ENCODE data around the gene CDC37L1.

CDC37L1 gene

DNA sequence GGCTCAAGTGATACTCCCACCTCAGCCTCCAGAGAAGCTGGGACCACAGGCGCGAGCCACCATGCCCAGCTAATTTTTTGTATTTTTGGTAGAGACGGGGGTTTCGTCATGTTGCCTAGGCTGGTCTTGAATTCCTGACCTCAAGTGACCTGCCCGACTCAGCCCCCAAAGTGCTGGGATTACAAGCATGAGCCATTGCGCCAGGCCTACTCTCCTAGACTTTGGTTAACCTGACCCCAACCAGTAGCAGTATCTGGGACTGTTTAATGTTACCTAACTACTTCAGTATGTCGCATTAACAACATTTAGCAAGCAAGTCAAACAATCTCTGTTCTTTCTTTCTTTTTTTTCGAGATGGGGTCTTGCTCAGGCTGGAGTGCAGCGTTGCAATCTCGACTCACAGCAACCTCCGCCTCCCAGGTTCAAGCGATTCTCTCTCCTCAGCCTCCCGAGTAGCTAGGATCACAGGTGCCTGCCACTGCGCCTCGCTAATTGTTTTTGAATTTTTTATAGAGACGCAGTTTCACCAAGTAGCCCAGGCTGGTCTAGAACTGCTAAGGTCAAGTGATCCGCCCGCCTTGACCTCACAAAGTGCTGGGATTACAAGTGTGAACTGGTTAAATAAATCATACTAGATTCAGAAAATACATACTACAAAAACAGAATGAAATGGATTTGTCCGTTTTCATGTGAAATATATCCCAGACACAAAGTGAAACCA, 59.7 kb downstream of the CDC37L1 start:
- TF ChIP-seq, protein P1, sequence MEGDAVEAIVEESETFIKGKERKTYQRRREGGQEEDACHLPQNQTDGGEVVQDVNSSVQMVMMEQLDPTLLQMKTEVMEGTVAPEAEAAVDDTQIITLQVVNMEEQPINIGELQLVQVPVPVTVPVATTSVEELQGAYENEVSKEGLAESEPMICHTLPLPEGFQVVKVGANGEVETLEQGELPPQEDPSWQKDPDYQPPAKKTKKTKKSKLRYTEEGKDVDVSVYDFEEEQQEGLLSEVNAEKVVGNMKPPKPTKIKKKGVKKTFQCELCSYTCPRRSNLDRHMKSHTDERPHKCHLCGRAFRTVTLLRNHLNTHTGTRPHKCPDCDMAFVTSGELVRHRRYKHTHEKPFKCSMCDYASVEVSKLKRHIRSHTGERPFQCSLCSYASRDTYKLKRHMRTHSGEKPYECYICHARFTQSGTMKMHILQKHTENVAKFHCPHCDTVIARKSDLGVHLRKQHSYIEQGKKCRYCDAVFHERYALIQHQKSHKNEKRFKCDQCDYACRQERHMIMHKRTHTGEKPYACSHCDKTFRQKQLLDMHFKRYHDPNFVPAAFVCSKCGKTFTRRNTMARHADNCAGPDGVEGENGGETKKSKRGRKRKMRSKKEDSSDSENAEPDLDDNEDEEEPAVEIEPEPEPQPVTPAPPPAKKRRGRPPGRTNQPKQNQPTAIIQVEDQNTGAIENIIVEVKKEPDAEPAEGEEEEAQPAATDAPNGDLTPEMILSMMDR (IDR thresholded peaks at IDR 0.05; ENCODE audit: insufficient read depth, low read depth, low read length, missing control alignments): no peak
- DNase-seq (ENCODE audit: low read depth): no peak
- peak overlapping the region; percentile 78 for H3K4me3 ChIP-seq (ENCODE audit: low read length)

GRCh38 chr9:4739587-4740387, 60.4 kb downstream of the CDC37L1 start:
- peak; percentile 34 for DNase-seq (ENCODE audit: low read depth)
- peak overlapping the region; percentile 78 for H3K4me3 ChIP-seq (ENCODE audit: low read length)

GRCh38 chr9:4740388-4740637, 60.9 kb downstream of the CDC37L1 start:
- no peak for DNase-seq (ENCODE audit: low read depth)
- H3K4me3 ChIP-seq (ENCODE audit: low read length): peak overlapping the region; percentile 78
- TF ChIP-seq, protein P1 (IDR thresholded peaks at IDR 0.05; ENCODE audit: insufficient read depth, low read depth, low read length, missing control alignments): no peak

More at GRCh38 chr9:4739587-4740387, 60.4 kb downstream of the CDC37L1 start:
- TF ChIP-seq, protein P1 (IDR thresholded peaks at IDR 0.05; ENCODE audit: insufficient read depth, low read depth, low read length, missing control alignments): no peak

- TF ChIP-seq, protein P1 (IDR thresholded peaks at IDR 0.05; ENCODE audit: insufficient read depth, low read depth, low read length, missing control alignments): no peak
- peak within 1 kb of the TSS; percentile 78 for H3K4me3 ChIP-seq (ENCODE audit: low read length)
- DNase-seq (ENCODE audit: low read depth): peak; percentile 87
Measured at GRCh38 chr9:4740638-4741364, 61.4 kb downstream of the CDC37L1 start, which contains the start of gene AK3. Gene AK3 (minus strand): TSS chr9:4741202. CDS start chr9:4741087, 115 bp downstream.

DNA sequence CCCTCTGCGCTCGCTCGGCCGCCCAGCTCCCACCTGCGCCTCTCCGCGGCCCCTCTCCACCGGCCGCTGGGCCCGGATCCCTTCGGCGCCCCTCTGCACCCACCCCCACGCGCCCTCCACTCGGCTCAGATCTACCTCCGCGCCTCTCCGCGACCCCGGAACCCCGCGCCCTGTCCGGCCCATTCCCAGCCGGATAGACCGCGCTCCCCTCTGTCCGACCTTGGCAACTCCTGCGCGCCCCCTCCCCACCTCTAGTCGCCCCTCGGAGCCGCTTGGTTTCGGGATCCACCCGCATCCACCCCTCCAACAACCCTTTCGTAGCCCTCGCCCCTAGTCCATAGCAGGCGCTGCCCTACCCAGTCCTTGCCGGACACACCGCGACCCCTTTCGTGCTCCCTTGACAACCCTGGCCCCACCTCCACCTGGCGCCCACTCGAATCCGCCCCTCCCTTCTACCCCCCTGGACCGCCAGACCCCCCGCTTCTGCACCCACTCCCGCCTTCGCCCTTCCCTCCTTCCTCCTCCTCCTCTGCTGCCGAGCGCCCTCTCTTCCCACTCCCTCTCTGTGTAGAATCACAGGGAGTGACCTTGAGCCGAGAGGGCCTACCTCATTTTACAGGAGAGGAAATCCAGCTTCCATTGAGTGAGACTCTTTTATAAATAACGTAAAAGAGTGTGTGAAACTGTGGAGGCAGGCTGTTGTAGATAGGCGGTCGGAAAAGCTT, 62.2 kb downstream of the CDC37L1 start:
- peak; percentile 41 for DNase-seq (ENCODE audit: low read depth)
- TF ChIP-seq, protein P1 (IDR thresholded peaks at IDR 0.05; ENCODE audit: insufficient read depth, low read depth, low read length, missing control alignments): no peak
- peak overlapping the region; percentile 78 for H3K4me3 ChIP-seq (ENCODE audit: low read length)

GRCh38 chr9:4742246-4742645, 62.9 kb downstream of the CDC37L1 start:
- TF ChIP-seq, protein P1 (IDR thresholded peaks at IDR 0.05; ENCODE audit: insufficient read depth, low read depth, low read length, missing control alignments): no peak
- peak overlapping the region; percentile 78 for H3K4me3 ChIP-seq (ENCODE audit: low read length)
- peak; percentile 48 for DNase-seq (ENCODE audit: low read depth)
